ENCODE data around the gene PTPN18.
A peak's percentile ranks its signal among the peaks of the same experiment; 100 is the strongest.

Gene PTPN18

DNA sequence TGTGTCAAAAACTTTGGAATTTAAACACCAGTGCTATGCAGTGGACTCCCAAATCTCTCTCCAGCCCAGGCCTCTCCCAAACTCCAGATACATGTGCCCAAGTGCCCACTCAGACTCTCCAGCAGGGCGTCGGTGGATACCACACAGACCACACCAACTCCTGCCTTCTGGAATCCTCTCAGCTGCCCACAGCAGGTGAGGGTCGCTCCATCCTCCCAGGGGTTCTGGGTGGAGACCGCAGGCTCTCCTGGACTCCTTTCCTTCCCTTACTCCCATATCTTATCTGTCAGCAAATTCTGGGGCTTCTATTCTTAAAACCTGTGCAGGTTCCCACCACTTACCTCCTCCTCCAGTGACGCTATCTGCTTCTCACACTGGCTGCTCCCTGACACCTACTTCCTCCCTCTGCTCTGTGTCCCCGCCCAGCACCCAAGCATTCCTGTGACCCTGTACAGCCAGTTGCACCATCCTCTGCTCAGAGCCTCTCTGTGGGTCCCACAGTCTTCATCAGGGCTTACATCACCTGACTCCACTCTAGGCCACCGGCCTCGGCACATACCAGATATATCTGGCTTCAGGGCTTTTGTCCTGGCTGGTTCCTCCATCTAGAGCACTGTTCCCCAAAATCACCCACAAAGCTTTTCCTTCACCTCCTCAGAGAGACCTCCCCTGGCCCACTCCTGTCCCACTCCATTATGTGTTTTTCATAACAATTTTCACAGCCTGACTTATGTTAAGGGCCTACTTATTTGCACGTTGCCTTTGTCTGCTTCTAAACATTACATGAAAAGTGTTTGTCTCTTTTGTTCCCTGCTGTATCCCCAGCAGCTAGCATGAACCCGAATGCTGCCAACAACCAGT is 15.7 kb upstream of the PTPN18 start:
- no peak for DNase-seq

GRCh38 chr2:130341562-130342019 is 14.3 kb upstream of the PTPN18 start:
- no peak for DNase-seq

DNA sequence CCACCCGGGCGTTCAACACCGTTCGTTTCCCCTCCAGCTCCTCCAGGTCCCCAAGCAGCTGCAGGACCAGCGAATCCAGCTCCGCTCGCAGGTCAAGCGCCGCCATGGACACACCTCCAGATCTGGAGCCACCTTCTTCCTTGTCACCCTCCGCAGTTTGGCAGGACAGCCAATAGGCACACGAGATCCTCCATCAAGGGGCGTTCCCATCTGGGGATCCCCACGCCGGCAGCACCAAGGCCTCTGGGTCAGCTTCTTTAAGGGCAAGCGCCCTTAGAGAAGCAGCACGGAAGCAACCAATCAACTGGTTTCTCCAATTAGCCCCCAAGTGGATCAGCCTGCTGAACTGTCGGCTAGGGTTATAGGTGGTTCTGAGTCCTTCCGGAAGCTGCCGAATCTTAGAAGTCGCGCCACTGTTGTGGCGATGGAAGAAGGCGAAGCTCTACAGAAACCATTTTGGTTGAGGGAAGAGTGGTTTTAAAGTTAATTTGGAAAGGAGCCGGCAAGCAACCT is 13.8 kb upstream of the PTPN18 start:
- peak; percentile 75 for DNase-seq

DNA sequence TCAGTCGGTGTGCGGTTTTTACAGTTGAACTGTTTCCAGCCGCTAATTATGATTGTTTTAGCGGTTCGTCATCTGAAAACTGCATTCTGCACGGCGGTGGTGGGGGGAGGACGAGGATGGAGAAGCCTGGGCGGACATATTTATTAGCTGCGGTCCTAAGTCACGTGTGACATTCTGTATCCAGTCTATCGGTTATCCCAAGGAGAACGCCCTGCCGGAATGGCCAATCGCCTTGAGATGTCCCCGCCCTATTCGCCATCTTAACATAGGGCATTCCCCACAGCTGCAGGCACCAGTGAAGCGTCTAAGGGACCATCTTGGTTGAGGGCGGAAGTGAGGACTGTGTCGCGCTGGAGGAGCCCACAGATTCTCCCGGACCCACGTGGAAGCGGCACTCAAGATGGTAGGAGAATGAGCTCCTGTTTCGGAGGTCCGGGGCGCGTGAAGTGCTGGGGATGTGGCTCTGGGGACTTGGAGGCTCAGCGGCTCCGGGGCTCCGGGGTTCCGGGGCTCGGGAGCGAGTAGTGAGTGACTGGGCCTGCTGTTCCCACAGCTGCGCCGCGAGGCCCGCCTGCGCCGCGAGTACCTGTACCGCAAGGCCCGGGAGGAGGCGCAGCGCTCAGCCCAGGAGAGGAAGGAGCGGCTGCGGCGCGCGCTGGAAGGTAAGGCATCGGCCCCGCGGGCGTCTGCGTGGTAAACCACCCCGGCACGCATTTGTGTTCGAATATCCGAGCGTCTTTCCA is 13.2 kb upstream of the PTPN18 start, which contains the start of gene IMP4:
Gene IMP4, plus strand, starts transcription at position 365 of the 743 bp plus-strand sequence. Its CDS starts 36 bp downstream, at position 401.
- DNase-seq: peak; percentile 95

DNA sequence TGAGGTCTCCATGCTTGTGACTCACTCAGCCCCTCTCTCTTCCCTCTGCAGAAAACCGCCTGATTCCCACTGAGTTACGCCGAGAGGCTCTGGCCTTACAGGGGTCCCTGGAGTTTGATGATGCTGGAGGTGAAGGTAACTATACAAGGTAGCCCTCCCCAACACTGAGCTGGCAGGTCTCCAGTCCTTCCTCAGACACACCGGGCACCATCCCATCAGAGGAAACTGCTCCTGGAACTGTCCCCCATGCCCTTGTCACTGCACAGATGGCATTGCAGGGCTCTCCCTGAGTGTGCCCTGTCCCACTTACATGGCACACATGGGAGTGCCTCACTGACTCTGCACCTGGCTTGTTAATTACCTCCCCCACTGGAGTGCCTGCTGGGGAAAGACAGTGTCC is 11.3 kb upstream of the PTPN18 start:
- DNase-seq: no peak

DNA sequence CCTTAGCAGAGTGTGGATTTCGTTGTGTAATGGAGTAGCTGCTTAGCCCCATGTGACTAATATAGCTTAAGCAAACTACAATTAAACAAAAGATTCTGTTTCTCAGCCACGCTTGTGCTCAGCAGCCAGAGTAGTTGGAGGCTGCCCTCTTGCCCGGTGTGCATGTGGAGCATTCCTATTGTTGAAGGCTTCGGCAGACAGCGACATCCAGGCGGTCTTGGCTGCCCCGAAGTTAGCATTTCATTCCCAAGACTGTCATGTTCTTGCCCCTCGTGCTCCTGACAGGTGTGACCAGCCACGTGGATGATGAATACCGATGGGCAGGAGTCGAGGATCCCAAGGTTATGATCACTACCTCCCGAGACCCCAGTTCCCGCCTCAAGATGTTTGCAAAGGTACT is 10.8 kb upstream of the PTPN18 start:
- no peak for DNase-seq

GRCh38 chr2:130345611-130346010 is 10.2 kb upstream of the PTPN18 start:
- DNase-seq: no peak

DNA sequence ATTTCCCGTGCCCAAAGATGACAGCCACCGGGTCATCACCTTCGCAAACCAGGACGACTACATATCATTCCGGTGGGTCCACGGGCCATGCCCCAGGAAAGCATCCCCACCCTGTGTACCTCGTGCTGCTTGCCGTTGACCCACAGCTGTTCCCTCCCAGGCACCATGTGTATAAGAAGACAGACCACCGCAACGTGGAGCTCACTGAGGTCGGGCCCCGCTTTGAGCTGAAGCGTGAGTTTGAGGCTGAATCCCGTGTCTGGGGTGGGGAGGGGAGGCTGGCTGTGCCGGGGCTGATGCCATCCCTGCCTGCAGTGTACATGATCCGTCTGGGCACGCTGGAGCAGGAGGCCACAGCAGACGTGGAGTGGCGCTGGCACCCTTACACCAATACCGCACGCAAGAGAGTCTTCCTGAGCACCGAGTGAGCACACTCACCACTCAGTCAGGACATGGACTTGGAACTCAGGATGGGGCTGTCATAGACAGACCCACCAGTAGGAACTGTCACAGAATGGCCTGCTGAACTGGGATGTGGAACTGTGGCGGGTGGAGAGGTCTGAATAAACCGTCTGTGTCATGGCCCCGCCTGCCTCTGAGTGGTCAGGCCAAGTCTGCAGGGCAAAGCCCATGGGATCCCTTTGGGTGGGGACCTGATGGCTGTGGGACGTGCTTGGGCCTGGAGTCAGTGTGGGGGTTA is 9.7 kb upstream of the PTPN18 start:
- DNase-seq: no peak

DNA sequence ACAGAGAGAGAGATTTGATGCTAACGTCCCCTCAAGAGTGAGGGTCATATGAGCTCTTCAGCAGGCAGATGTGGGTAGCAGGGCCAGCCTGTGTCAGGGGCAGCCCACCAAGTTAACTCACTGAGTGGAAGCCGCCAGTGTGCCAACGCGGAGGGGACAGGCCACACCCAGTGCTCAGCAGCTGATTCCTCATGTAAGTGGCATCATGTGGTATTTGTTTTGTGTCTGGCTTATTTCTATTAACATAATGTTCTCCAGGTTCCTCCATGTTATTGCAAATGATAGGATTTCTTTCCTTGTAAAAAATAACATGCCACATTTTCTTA is 9.2 kb upstream of the PTPN18 start:
- no peak for DNase-seq

DNA sequence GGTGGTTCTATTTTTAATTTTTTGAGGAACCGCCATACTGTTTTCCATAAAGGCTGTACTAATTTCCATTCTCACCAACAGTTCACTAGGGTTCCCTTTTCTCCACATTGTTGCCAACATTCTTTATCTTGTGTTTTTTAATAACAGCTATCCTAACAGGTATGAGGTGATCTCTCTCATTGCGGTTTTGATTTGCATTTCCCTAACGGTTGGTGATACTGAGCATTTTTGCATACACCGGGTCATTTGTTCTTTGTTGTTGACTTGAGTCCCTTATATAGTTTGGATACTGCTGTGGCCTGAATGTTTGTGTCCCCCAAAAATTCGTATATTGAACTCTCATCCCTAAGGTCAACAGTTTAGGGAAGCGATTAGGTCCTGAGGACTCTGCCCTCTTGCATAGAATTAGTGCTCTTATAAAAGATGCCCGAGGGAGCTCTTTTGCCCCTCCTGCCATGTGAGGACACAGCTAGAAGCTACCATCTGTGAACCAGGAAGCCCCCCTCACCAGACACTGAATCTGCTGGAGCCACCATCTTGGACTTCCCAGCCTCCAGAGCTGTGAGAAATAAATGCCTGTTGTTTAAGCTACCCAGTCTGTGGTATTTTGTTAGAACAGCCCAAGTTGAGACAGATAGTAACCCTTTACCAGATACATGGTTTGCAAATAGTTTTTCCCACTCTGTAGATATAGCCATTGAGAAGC is 8.5 kb upstream of the PTPN18 start:
- DNase-seq: no peak

- DNase-seq: no peak
Measured at GRCh38 chr2:130349174-130349573, 6.7 kb upstream of the PTPN18 start.

- DNase-seq: no peak
Measured at GRCh38 chr2:130351711-130352110, 4.1 kb upstream of the PTPN18 start.

- DNase-seq: no peak
Measured at GRCh38 chr2:130352237-130352636, 3.6 kb upstream of the PTPN18 start.

- no peak for DNase-seq
Measured at GRCh38 chr2:130353291-130354138, 2.3 kb upstream of the PTPN18 start.

GRCh38 chr2:130354139-130354428 is 1.8 kb upstream of the PTPN18 start:
- no peak for DNase-seq

- no peak for DNase-seq
Measured at GRCh38 chr2:130355172-130355577, 681 bp upstream of the PTPN18 start.

DNA sequence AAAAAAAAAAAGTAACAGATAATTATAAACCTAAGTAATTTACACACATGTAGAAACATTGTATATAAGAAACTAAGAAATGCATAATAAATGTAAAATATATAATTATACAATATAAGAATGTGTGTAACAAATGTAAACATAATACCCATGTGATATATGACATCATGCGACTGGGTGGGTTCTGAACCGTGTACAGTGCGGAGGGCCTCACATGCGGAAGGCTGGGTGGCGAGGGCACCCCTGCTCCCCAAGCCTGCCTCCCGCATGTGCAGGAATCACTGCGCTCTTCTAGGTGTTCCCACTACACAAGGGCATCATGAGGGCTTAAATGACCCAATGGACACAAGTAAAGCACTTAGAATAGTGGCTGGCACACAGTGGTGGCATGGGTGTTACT is 2.0 kb downstream of the PTPN18 start:
- DNase-seq: no peak

DNA sequence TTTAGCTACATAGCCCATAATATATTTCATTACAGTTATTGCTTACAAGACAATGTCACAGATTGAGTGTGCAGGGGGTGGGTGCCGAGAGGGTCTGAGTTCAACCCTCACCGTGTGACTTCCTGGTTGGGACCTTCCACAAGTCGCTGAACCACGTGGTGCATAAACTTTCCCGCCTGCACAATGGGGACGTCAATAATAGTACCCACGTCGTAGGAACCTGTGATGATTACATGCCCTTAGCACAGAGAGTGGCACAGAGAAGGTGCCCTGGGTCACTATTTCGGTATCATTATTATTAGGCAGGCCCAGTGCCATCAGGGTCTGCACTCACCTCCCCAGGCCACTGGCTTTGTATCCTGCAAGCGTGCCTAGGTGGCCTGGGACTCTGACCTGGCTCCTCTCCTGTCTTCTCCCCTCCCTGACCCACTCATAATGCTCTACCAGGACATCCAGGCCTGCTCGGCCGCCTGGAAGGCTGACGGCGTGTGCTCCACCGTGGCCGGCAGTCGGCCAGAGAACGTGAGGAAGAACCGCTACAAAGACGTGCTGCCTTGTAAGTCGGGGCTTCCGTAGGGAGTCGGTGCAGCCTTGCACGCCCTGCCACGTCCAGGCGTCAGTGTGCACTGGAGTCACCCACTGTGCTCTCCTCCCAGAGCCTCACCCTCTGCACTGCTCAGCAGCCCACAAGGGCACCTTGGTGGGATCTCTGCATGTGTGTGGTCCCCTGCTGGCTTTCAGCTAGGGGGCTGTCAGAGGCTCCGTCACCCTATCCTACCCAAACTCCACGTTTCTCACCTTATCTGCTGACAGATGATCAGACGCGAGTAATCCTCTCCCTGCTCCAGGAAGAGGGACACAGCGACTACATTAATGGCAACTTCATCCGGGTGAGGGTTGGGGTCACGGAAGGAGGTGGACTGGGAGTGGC is 2.8 kb downstream of the PTPN18 start:
- DNase-seq: no peak

- DNase-seq: no peak
Measured at GRCh38 chr2:130359466-130359865, 3.6 kb downstream of the PTPN18 start.

GRCh38 chr2:130363479-130363878 is 7.6 kb downstream of the PTPN18 start:
- no peak for DNase-seq

DNA sequence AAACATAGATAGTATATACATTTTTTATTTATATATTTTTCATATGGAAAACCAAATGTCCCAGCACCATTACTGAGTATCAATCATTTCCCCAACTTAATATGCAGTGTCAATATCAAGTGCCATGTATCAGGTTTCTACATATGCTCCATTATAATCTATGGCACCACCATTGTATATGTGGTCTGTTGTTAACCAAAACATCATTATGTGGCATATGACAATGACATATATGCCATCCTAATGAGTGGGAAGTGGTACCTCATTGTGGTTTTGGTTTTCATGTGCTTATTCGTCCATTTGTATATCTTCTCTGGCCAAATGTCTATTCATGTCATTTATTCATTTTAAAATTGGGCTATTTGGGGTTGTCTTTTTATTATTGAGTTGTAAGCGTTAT is 9.2 kb downstream of the PTPN18 start:
- no peak for DNase-seq
